ENCODE results near the gene DMC1.

GRCh38 chr22:38578505-38578904 is 8.5 kb upstream of the DMC1 start:
- TF ChIP-seq POLR2A (IDR thresholded peaks at IDR 0.05; ENCODE audit: low read length): no peak
- no peak for TF ChIP-seq GATA1 (IDR thresholded peaks at IDR 0.05; ENCODE audit: low read depth, low read length)

All from erythroblast (primary cell).